Occipital lobe (tissue), 2 donors: ENCODE data around the gene SPRED3. TPM values are rescaled to one million over a fixed set of nuclear protein-coding genes. Genes with fewer than 3 reads are reported as not detected.

Experiments
- DNase-seq: peaks from one replicate; lab custom pipeline; 2025; lab: John Stamatoyannopoulos, UW
- total RNA-seq: library from RNA; depleted of rRNA; stranded (reverse); fragments of >200 nt; gene quantifications from one replicate; pipeline ENCODE4 v1.2.3, GENCODE V29; 2014

The SPRED3 gene
- total RNA-seq, 1 donor from 2014 or later: 1.4 TPM

DNA sequence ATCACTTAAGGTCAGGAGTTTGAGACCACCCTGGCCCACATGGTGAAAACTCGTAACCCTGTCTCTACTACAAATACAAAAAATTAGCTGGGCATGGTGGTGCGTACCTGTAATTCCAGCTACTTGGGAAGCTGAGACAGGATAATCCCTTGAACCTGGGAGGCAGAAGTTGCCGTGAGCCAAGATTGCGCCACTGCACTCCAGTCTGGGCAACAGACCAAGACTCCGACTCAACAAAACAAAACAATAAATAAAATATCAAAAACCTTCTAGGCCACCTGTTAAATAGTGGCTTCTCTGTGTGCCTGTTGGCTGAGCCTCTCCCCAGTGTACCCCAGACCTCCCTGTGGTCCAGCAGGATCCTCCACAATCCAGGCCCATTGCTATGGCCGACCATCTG is 17.4 kb upstream of the SPRED3 start:
- DNase-seq: no peak

- no peak for DNase-seq
Measured at GRCh38 chr19:38373907-38374331, 14.6 kb upstream of the SPRED3 start.

DNA sequence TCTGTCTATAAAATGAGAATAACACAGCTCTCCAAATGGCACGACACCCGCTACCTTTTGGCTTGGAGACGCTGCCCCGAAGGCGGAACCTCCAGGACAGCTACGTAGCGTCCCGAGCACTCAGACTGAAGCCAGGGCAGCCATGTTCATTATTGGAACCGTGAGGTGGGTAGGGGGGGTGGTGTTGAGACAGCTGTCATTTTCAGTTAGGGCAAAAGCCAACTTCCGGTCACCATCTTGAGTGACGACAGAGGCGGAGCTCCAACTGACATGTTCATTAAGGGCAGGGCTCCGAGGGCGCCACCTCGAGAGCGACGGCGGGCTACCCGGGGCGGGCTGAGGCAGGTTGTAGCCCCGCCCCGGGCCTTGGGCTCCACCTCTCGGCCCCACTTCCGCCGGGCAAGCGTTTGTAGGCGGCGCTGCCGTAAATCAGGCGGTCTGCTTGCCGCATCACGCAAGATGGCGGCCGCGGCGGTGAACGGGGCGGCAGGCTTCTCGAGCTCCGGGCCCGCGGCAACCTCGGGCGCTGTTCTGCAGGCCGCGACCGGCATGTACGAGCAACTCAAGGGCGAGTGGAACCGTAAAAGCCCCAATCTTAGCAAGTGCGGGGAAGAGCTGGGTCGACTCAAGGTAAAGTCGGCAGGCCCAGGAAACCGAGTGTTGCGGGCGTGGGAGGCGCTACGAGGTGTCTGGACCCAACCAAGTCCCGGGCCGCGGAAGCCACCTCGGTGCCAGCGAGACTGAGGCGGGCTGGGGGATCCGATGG is 14.0 kb upstream of the SPRED3 start, which contains the start of gene PSMD8:
PSMD8 (plus strand) TSS at position 240 of the 766 bp plus-strand sequence; CDS start at position 271, 31 bp downstream.
- peak; percentile 99 for DNase-seq

- DNase-seq: no peak
Measured at GRCh38 chr19:38375098-38375493, 13.4 kb upstream of the SPRED3 start.

GRCh38 chr19:38375748-38376147 is 12.7 kb upstream of the SPRED3 start:
- no peak for DNase-seq

- DNase-seq: no peak
Measured at GRCh38 chr19:38376576-38376975, 11.9 kb upstream of the SPRED3 start.

DNA sequence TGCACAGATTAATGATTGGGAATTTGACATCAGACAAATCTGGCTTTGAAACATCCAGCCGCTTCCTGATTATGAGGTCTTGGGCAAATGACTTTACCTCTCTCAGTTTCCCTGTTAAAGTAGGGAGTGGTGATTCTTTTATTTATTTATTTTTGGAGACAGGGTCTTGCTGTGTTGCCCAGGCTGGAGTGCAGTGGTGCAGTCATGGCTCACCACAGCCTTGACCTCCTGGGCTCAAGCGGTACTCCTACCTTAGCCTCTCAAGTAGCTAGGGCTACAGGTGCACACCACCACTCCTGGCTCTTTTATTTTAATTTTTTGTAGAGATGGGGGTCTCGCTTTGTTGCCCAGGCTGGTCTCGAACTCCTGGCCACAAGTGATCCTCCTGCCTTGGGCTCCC is 11.4 kb upstream of the SPRED3 start:
- DNase-seq: no peak

- no peak for DNase-seq
Measured at GRCh38 chr19:38378866-38379265, 9.6 kb upstream of the SPRED3 start.

DNA sequence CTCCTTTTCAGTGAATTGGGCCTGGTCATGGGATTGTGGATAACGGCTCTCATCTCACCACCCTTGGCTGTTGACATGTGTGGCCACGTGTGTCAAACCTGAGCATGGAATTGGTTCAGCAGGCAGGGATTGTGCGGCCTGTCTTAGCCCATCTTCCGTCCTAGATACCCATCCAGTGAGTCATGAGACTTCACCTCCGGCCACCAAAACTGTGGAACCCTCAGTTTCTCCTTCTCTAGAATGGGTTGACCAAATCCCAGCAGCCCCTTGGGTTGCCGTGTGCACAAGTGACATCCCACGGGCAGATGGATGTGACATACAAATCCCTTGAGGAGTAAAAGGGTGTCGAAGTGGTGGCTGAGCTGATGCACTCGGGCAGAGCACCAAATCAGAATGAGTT is 7.4 kb upstream of the SPRED3 start:
- no peak for DNase-seq

DNA sequence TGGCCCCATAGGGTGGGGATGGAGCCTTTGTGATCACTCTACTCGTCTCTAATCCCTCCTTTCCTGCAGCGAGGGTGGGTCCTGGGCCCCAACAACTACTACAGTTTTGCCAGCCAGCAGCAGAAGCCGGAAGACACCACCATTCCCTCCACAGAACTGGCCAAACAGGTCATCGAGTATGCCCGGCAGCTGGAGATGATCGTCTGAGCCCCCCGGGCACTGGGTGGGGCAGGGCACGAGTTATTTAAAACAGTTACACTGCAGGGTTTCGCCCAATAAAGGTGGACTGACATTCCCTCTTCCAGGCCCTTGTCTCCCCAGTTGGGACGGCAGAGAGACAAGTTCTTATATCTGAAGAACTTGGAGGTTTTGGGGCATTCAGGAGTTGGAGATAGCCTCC is 5.3 kb upstream of the SPRED3 start:
- no peak for DNase-seq

GRCh38 chr19:38383743-38384142 is 4.8 kb upstream of the SPRED3 start:
- no peak for DNase-seq

- no peak for DNase-seq
Measured at GRCh38 chr19:38384209-38385027, 4.1 kb upstream of the SPRED3 start.

DNA sequence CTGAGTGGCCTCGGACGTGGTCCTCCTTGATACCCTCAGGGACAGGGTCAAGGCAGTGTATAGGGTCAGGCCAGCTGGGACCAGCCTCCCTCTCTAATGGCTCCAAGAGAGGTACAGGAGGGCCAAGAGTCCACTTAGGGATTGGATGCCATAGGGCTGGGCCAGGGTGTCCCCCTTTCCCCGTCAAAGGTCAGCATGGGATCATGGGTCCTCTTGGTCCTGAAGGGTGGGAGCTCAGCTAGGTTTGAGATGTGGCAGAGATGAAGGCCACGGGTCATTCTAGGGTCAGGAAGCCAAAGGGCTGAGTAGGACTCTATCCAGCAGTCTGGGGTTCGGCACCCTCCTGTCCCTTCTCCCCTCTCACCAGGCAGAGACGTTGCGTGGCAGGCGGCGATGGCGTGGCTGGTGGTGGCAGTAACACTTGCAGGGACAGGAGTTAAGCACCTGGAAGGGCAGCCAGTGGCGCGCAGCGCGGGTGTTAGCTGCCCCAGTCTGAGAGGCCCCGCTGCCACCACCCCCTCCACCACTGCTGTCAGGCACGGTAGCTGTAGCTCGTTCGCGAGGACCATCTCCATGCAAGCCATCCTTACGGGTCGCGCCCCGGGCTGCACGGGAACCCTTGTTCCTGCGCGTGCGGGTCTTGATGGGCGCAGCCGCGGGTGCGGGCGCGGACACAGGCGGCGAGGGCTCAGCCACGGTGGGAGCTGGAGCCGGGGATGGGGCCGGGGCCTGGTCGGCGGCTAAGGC is 3.3 kb upstream of the SPRED3 start:
- no peak for DNase-seq

GRCh38 chr19:38385804-38386257 is 2.7 kb upstream of the SPRED3 start:
- no peak for DNase-seq

DNA sequence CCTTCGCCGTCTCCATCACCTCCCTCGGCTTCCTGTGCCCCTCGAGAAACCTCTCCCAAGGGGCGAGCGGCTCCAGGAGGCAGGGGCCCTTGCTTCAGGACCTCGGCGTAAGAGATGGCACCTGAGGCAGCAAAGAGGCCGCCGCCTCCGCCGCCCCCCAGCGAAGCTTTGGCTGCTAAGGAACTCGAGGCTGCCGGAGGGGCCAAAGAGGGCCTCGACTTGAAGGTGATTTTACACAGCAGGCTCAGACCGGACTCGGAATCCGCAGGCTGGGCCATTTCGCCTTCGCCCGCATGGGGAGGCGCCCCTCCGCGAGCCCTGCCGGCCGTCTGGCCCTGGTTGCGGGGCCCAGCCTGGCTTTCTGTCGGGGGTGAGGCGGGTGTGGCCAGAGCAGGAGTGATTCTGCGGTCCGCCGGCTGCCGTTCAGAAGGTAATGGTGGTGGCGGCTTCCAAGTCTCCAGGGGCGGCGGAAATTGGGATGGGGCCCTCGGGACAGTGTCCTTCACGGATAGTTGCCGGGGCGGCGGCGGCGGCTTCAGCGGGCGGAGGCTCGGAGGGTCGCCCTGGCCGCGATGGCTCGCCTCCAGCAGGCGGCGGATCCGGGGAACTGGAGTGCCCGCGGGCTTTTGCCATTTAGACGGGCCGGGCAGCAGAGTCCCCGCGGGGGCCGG is 2.1 kb upstream of the SPRED3 start:
- DNase-seq: no peak

- no peak for DNase-seq
Measured at GRCh38 chr19:38386971-38387549, 1.4 kb upstream of the SPRED3 start.

DNA sequence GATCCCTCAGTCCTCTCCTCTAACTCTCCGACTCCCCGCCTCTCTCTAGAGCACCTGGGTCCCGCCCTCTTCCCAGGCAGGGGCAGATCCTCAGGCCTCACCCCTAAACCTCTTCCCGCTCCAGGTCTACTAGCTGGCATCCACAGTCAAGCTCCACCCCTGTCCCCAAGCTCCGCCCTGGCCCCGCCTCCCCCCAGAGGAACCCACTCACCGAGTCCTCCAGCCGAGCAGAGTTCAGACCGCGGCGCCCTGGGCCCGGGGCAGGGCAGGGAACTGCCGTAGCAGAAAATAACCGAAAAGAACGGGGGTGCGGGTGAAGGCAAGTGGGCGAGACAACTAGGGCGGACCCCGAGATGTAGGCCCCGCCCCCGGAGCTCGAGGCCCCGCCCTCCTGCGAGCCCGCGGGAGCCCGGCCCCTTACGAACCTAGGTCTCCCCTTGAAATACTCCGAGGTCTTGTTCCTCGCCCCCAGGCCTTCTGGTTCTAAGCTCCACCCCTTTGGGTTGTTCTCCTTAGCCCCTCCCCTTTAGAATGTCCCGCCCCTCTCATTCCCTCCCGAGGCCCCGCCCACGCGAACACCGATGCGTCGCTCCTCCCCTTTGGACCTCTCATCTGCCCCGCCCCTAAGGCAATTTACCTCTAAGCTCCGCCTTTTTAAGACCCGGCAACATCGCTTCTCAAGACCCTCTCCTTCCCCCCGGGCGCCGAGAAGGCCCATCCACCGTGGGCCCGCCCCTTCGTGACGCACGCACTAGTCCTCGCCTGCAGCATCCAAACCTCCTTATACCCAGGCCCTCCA is 748 bp upstream of the SPRED3 start, which contains the start of gene GGN:
GGN (minus strand) TSS at position 485 of the 799 bp plus-strand sequence. CDS start 773 bp downstream, outside the sequence.
- DNase-seq: peak; percentile 69

DNA sequence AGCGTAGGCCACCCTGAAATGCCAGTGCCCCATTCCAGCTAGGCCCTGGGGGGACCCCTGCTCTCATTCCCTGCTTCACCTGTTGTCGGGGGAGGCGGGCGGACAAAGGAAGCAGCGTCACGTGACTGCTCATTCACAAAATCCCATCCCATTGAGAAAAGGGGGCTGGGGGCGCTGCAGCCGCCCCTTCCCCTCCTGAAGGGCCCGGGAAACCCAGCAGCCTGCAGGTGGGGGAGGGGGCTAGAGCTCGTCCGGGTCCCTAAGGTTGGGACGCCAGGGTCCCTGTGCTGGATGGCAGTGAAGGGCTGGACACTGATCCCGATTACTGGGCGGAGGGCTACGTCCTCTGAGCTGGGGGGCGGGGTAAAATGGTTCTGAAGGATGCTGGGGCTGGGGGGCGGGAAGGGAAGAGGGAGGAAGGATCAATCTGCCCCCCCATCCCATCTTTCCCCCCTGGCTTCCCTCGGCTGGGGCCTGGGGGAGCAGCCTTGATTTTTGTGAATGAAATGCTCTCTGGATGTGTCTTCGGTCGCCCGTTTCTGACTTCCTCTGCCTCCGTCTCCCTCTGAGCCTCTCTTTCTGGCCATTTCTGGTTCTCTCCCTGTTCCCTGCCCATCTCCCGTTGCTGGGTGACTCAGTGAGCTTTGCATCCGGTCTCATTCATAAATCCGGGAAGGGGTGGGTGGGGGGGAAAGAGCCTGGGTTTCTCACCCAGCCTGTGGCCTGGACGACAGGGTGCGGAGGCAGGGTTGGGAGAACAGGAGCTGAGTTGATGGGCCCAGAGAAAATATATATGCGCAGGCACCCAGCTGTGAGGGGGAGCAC is 816 bp downstream of the SPRED3 start:
- peak; percentile 30 for DNase-seq
